GM18861 (cell line): ENCODE data around the gene PIP5KL1.
A peak's percentile ranks its signal among the peaks of the same experiment; 100 is the strongest.

Source experiments
- ATAC-seq: cut with Tn5 transposase; IDR thresholded peaks from one replicate; pipeline ENCODE4 v1.9.1; 2021; ENCODE audit not compliant: unreplicated experiment

Gene PIP5KL1

DNA sequence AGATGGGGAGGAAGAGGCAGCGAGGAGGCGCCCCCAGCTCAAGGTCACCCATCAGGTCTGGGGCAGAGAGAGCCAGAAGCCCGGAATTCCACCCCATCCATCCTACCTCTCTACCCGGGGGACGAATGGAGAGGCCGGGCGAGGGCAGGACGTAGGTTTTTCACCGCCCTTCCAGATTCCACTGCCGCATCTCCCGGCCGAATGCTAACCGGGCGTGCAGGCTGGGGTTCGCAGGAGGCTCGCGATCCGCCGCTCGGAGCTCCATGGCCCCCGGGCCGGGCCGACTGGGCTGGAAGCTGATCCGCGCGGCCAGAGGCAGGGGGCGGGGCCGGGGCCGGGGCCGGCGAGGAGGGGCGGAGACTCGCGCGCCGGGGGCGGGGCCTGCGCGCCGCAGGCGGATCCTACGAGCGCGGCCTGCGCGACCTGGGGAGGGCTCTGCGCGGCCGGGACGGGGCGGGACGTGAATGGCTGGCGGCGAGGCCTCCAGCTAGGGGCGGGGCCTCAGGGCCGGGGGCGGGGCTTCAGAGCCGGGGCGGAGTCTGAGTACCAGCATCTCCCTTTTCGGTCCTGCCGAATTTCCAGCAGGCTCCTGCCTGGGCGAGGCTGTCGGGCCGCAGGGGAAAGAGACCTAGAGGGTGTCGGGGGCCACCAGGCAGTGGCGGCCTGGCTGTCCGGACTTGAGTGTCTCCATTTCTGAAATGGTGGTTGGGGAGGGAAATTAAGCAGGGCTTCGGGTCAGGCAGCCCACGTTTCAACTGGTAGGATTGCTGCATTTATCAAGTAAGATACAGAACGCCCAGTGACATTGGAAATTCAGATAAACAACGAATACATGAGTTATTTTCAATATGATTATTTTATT is 13.6 kb downstream of the PIP5KL1 start, which contains the start of gene ST6GALNAC4:
Gene ST6GALNAC4 (minus strand): TSS at position 322 of the 862 bp plus-strand sequence. CDS start 622 bp downstream, outside the sequence.
- ATAC-seq, result peak; percentile 47

DNA sequence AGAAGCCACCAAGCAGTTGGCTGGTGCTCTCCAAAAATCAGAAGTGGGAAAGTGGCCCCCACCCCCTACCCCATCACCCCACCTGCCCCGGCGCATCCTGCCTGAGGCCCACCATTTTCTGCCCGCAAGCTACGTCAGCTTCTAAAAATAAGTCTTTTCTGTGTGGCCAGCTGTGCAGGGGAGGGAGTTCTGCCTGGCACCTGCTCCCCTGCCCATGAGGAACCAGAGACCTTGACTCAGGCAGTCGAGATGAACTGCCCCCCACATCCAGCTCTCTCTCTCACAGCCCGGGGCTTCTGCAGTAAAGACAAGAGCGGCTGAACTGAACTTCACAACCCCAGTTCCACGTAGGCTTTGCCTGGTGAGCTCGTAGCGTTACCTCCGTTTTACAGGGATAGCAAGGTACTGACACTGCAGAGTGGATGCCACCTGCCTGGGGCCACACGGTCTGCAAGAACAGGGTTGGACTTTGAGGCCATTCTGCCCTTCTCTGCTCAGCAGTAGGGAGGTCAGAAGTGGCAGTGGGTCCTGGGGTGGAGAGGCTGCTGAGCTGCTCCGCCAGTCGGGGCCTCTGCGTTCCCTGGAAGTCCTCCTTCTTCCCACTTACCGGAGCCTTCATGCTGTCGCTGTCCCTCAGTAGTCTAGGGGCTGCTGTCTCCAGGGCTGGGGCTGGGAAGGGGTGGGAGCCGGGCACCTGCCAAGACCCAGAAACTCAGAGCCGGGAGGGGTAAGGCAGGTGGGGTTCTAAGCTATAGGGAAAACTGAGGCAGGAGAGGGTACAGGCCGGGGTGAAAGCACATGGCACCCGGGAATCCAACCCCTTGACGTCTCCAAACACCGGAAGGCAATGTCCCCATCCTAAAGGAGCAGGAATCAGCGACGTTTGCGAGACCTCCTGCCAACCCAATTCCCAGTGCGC is 14.5 kb downstream of the PIP5KL1 start:
- no peak for ATAC-seq

DNA sequence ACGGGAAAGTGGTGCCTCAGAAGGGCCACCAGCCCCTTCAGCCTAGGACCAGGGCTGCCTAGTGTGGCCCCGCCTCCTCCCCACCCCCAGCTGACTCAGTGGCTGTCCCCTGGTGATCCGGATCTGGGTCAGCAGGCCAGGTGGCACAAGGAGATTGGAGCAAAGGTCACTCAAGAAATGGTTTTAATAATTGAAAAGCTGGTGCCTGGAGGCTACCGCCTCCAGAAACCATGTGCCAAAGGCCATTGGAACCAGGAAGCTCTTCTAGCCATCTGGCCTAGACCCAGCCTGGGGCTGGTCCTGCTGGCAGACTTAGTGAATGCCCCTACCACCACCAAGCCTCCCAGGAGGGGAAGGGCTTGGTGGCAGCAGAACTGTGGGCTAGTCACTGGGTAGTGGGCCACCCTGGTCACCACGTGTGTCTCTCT is 15.2 kb downstream of the PIP5KL1 start:
- no peak for ATAC-seq

DNA sequence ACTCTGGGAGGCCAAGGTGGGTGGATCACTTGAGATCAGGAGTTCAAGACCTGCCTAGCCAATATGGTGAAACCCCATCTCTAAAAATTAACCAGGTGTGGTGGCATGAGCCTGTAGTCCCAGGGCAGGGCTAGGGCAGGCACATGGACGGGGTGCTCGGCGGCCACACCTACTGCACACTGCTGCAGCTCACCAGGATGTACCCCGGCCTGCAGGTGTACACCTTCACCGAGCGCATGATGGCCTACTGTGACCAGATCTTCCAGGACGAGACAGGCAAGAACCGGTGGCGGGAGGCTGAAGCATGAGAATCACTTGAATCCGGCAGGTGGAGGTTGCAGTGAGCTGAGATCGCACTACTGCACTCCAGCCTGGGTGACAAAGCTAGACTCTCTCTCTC is 16.9 kb downstream of the PIP5KL1 start:
- ATAC-seq, result no peak

DNA sequence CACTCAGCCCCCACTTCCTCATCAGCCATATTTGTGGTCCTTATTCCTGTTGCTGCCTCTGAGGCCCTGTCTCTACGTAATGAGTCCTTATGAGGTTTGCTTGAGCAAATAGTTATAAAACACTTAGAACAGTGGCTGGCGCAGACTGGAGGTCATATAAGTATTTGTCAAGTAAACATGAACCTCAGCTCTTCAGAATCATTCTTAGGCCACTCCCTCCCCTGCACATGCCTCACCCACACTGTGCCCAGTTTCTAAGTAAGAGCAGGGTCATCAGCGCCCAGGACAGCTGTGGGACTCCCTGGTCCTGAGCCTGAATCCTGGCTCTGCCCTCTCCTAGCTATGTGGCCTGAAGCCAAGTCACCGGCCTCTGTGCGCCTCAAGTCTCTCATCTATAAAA is 17.7 kb downstream of the PIP5KL1 start:
- no peak for ATAC-seq

DNA sequence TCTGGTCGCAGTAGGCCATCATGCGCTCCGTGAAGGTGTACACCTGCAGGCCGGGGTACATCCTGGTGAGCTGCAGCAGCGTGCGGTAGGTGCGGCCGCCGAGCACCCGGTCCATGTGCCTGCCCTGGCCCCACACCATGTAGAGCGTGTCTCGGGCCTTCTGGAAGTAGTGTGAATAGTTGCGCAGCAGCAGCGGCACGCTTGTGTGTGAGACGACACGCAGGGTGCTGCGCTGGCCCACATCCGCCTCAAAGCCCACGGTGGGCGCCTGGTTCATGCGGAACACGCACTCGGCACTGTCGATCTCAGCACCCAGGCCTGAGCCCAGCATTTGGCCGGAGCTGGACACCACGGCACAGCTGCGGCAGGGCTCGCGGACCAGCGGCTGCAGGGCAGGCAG is 18.3 kb downstream of the PIP5KL1 start:
- ATAC-seq, result no peak

DNA sequence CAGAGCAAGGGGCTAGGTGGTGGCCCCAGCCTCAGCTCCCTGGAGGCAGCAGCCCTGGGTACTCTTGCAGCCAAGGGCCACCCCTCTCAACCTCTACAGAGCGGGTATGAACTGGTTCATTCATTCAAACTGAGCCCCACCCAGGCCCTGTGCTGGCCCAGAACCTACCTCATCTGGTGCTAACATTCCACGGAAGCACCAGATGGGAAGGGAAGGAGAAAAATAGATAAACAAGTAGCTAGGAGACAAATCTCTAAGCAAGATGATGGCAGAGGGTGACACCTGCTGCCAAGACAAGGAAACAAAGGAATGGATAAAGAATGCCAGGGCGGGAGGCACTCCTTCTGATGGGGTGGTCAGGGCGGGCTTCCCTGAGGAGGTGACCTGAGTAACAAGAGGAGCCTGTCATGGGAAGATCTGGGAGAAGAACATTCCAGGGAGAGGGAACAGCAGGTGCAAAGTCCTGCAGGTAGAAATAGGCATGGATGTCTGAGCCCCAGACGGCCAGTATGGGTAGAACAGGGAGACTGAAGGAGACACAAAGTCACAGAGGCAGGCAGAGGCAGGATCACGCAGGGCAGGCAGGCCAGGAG is 19.9 kb downstream of the PIP5KL1 start:
- no peak for ATAC-seq

DNA sequence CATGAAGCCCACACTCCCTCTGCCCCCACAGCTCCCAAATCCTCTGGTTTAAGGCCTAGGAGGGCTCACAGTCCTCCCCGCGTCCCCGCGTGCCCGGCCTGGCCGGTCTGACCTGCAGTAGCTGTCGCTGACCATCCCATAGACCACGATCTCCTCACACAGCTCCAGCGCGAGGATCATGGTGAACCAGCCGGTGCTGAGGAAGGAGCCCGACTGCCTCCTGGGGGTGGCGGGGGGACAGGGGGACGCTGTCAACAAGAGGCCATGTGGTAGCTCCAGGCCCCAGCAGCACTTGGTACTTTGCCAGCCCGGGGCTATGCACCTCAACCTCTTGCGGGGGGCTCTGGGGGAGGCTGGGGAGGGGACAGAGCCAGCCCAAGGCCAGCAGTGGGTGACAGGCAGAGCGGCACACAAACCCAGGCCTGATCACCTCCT is 20.7 kb downstream of the PIP5KL1 start:
- ATAC-seq, result no peak

DNA sequence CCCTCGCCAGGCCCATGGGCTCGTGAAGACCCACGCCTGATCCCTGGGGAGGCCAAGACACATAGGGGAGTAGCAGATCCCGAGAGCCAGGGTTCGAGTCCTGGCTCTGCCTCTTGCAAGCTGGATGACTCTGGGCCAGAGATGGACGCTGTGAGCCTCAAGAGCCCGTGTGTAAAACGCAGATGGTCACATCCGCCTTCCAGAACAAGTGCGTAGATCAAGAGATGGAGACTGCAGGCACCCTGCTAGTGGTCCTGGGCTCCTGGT is 22.0 kb downstream of the PIP5KL1 start:
- no peak for ATAC-seq

DNA sequence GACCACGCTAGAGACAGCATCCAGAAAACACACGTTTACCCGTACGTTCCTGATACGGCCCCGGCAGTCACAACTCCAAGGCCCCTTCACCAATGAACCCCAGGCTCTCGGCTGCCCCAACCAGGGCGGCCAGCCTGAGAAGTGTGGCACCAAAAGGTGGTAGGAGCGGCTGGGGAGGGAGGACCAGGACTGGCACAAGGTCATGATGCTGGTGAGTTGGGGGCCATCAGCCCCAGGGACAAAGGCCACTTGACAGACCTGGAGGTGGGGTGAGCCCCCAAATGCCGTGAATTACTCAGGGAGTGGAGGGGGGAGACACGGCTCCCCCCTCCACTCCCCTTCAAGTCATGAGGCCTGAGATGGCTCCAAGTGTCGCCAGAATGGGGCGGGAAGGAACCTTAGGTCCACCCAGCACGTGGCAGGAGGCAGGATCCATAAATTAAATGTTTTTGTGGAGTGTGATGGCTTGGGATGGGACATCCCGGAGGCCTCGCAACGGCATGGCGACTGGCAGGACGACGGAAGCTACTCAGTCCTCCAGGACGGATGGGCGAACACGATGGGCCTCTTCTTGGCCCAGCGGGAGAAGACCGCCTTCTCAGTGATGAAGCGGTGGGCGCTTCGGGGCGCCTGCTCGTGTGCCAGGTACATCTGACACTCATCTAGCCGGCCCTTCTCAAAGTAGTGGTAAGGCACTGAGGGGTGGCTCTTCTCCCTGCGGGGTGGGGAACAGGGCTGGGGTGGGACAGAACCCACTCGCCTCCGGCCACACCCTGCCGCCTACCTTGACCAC is 22.5 kb downstream of the PIP5KL1 start:
- ATAC-seq, result no peak

DNA sequence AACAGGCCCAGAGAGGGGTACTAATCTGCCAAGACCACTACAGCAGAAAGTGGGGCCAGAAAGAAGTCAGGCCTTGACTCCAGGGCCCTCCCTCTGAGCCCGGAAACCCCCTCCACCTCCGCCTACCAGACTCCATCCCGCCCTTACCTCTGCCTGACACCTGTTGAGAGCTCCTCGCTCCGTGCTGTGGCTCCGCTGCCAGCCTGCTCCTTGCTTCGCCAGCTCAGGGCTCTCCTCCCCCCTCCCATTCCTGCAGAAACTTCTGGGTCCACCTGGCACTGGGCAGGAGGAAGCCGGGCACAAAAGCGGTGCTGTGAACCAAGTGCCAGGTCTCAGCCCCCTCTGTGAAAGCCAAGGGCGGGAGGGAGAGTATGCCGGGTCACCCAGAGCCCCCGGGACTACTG is 24.8 kb downstream of the PIP5KL1 start:
- ATAC-seq, result no peak

DNA sequence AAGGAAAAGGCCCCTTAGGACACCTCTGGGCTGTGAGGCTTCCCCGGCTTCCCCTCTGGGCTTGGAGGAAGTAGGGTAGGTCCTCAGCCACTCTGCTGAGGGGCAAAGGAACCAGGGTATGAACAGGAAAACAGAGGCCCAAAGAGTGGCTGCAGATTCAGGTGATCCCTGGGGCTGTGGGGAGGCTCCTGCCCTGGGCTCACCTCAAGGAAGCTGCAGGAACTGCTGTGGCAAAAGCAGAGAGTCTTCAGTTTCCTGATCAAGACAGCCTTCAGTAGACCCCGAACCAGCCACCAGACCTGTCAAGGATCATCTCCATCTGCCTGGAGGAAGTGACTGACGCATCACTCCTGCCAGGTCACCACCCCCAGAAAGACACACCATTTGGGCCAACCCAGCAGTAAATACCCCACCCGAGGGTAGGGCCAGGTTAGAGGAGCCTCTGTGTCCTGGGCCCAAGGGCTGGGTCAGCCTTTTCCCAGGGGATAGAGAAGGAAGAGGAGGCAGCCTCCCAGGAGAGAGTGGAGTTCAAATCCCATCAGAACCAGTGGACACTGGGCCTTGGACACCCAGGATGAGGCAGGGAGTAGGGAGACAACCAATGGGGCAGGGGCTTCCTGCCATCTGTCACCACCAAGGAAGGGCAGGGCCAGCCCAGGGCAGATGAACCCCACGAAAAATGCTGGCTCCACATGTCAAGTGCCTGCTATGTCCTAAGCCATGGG is 25.4 kb downstream of the PIP5KL1 start:
- ATAC-seq, result no peak

DNA sequence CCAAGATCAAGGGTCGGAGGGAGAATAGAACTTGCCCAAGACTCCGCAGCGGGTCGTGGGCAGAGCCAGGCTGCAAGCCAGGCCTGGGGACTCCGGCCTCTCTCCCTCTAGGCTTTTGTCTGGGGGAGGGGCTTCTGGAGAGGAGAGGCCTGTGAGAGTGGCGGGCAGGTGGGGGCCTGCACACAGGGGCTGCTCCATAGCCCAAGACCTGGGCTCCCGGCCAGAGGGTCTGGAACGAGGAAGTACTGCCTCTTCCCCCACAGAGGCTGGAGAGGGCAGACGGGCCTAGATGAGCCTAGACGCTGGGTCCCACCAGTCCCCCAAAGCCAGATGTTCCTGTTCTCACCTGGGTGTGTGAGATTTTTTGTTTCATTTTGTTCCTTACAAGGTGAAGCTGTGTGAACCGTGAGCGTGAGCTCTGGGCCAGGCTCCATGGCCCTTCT is 26.0 kb downstream of the PIP5KL1 start:
- no peak for ATAC-seq

DNA sequence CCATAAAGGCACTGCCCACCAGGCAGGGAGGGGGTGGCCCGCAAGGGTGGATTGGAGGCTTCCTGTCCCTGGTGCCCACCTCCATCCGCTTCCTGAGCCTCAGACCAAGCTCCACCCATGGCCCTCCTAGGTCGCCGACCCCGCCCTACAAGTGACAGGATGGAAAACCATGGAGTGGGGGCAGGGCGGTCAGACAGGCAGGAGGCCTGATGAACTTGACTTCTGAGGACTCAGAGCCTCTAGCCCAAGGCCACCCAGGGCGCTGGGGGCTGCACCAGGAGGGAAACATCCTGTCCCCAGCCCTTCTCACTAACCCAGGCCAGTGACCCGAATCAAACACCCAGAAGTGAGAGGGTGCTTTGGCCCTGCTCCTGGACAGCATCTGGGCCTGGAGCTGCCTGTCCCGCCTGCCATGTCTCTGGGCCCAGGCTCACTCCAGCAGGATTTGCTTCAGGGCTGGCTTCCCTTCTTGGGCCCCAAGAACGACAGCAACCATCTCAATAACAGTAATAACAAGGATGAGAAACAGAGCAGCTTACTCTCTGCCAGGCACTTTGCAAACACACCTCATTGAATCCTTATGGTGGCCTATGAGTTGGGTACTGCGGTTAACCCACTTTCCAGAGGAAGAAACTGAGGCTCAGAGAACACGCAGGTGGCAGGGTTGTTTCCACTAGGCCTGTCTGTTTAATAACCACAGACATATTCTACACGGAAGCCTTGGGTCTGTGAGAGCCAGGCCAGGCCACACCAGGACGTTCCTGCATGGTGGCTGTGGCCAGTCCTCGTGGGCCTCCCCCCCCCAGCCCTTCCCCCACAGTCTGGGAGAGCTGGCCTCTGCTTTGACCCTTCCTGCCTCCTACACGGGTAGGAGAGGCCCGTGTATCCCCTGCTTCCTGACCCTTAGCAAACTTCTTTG is 26.8 kb downstream of the PIP5KL1 start:
- ATAC-seq, result peak; percentile 28

DNA sequence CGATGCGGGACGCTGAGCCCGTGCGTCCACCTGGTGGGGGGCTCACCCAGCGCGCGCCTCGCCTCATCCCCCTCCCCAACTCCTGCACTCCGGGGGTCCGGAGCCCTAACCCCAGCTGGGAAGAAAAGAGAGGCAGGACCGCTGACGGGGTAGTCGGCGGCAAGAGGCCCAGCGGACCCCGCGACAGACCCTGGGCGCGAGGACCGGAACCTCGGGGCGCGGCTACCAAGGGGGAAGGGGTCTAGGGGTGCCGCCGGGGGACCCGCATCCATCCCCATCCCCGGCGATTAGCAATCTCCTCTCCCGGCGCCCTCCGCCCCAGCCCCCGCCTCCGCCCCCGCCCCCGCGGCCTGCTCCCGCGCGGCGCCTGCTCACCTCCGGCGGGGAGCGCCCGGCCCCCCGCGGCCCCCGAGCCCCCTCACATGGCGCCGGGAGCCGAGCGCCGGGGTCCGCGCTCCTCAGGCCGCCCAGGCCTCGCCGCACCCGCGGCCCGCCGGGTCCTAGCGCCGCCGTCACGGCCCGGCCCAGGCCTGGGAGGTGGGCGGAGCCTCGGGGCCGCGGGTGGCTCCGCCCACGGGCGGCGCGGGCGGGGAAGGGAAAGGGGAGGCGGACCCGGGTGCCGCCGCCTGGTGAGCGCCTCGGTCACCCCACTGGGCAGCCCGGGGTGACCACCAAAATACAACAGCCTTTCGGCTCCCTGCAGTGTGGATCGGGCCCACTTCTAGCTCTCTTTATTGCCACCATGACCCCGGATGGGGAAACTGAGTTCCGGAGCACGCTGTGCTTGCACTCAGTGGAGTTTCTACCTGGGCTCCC is 31.2 kb downstream of the PIP5KL1 start, which contains the start of gene ST6GALNAC6:
Gene ST6GALNAC6 (minus strand): TSS at position 476 of the 816 bp plus-strand sequence. CDS start 1,622 bp downstream, outside the sequence.
- ATAC-seq, result no peak

DNA sequence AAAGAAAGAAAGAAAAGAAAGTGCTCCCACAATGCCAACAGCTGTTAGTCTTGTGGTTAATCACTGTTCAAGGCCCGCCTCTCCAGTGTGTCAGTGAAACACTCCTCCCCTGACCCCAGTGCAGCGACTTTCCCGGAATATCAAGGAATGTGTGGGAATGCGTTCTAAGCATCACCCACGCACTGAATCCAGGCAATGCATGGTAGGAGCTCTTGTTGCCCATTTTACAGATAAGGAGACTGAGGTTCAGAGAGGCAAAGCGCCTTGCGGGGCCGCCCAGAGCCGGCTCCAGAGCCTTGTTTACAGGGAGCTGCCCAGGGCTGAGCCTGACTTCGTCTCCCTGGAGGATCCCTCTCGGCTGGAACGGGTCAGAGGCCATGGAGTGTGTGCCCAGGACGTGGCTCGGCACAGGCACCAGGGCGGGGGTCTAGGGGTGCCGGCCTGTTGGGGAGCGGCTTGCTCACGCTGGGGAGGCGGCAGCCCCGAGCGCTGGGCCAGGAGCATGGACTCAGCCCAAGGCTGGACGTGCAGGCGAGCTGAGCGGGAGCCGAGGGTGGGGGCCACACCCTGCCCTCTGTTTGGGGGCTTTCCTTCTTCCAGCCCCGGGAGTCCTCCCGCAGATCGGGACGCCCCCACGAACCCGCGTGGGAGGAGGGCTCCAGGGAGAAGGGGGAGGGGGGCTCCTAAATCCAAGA is 32.0 kb downstream of the PIP5KL1 start:
- no peak for ATAC-seq

DNA sequence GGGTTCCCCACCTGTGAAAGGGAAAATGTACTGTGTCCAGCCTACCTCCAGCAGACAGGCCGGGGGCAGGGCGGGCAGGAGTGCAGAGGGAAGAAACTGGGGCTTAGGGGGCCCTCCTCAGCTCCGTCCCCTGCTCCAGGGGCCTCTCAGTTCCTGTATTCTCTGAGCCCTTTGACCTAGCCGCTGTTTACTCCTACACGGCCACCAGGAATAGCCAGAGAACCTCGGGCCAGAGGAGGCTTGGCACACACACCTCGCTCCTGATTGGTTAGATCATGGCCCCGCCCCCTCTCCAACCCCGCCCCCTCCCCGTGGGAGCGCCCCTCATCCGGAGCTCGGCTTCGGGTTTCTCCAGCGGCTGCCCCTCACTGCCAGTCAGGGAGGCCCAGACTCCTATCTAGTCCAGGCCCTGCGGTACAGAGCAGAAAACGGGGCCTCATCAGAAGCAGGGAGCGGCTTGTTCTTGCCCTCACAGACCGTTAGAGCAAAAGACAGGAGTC is 33.3 kb downstream of the PIP5KL1 start:
- no peak for ATAC-seq
